Breast epithelium (tissue), 3 donors: ENCODE measurements around the gene FHL1.

Source experiments
- POLR2AphosphoS5 ChIP-seq, 3 donors: sonication (generic); formaldehyde crosslinking; IDR thresholded peaks; one replicate each; pipeline ENCODE4 v1.6.1; 2017; ENCODE audit warnings: antibody characterized with exemption in 3 of 3
- TF ChIP-seq, protein P1 (sequence below), 3 donors: fragments of 450-650 bp; IDR thresholded peaks; one replicate each; pipeline ENCODE4 v1.5.1; 2016 to 2017; ENCODE audit warnings: antibody characterized with exemption in 3 of 3, mild to moderate bottlenecking in 3 of 3, moderate library complexity in 3 of 3

DNA sequence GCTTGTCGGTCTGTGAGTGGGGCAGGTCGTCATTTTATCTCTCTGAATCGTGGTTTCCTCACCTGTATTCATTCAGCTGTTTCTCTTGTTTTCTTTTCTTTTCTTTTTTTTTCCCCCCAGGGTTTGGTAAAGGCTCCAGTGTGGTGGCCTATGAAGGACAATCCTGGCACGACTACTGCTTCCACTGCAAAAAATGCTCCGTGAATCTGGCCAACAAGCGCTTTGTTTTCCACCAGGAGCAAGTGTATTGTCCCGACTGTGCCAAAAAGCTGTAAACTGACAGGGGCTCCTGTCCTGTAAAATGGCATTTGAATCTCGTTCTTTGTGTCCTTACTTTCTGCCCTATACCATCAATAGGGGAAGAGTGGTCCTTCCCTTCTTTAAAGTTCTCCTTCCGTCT is 62.4 kb downstream of the FHL1 start:
- TF ChIP-seq POLR2AphosphoS5 (IDR thresholded peaks at IDR 0.05), result no peak
- TF ChIP-seq, protein P1, sequence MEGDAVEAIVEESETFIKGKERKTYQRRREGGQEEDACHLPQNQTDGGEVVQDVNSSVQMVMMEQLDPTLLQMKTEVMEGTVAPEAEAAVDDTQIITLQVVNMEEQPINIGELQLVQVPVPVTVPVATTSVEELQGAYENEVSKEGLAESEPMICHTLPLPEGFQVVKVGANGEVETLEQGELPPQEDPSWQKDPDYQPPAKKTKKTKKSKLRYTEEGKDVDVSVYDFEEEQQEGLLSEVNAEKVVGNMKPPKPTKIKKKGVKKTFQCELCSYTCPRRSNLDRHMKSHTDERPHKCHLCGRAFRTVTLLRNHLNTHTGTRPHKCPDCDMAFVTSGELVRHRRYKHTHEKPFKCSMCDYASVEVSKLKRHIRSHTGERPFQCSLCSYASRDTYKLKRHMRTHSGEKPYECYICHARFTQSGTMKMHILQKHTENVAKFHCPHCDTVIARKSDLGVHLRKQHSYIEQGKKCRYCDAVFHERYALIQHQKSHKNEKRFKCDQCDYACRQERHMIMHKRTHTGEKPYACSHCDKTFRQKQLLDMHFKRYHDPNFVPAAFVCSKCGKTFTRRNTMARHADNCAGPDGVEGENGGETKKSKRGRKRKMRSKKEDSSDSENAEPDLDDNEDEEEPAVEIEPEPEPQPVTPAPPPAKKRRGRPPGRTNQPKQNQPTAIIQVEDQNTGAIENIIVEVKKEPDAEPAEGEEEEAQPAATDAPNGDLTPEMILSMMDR (IDR thresholded peaks at IDR 0.05), result no peak
